ENCODE results near the gene SWSAP1.

DNA sequence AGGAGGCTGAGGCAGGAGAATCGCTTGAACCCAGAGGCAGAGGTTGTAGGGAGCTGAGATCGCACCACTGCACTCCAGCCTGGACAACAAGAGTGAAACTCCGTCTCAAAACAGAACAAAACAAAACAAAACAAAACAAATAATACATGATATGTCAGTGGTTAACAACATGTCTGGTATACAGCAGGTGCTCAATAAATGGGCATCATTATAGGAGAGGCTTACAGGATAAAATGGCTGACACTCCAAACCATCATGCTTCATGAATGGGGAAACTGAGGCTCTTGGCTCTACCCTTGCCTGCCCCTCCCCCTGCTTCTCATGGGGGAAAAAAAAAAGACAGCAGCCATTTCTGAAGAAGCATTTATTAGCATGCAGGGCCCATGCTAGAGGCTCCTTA is 32.0 kb upstream of the SWSAP1 start:
- TF ChIP-seq, protein P1, sequence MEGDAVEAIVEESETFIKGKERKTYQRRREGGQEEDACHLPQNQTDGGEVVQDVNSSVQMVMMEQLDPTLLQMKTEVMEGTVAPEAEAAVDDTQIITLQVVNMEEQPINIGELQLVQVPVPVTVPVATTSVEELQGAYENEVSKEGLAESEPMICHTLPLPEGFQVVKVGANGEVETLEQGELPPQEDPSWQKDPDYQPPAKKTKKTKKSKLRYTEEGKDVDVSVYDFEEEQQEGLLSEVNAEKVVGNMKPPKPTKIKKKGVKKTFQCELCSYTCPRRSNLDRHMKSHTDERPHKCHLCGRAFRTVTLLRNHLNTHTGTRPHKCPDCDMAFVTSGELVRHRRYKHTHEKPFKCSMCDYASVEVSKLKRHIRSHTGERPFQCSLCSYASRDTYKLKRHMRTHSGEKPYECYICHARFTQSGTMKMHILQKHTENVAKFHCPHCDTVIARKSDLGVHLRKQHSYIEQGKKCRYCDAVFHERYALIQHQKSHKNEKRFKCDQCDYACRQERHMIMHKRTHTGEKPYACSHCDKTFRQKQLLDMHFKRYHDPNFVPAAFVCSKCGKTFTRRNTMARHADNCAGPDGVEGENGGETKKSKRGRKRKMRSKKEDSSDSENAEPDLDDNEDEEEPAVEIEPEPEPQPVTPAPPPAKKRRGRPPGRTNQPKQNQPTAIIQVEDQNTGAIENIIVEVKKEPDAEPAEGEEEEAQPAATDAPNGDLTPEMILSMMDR (IDR thresholded peaks at IDR 0.05 in 2 of 3, conservative IDR thresholded peaks at IDR 0.05 in 1 of 3; ENCODE audit: borderline replicate concordance in 1 of 3, insufficient read depth in 1 of 3, low read depth in 2 of 3, low read length in 2 of 3) = no peak
- TF ChIP-seq JUND (IDR thresholded peaks at IDR 0.05) (no peak), POLR2AphosphoS5 (IDR thresholded peaks at IDR 0.05; ENCODE audit: low read depth, low read length) (no peak)
